ENCODE results near the gene MUS81. TPM values are rescaled to one million over a fixed set of nuclear protein-coding genes. Genes with fewer than 3 reads are reported as not detected.

MUS81 gene
- total RNA-seq, 2 donors from 2014 or later = 64.3 to 68.6 TPM

- no peak overlapping the region for H3K4me3 ChIP-seq
- no peaks in the 10 kb centered on the region for H3K4me1 ChIP-seq (replicated peaks)
- DNase-seq (ENCODE audit: low spot score) = no peak
- no peak for TF ChIP-seq POLR2AphosphoS5 (IDR thresholded peaks at IDR 0.05)
- no peak for TF ChIP-seq POLR2A (IDR thresholded peaks at IDR 0.05)
- TF ChIP-seq, protein P1, sequence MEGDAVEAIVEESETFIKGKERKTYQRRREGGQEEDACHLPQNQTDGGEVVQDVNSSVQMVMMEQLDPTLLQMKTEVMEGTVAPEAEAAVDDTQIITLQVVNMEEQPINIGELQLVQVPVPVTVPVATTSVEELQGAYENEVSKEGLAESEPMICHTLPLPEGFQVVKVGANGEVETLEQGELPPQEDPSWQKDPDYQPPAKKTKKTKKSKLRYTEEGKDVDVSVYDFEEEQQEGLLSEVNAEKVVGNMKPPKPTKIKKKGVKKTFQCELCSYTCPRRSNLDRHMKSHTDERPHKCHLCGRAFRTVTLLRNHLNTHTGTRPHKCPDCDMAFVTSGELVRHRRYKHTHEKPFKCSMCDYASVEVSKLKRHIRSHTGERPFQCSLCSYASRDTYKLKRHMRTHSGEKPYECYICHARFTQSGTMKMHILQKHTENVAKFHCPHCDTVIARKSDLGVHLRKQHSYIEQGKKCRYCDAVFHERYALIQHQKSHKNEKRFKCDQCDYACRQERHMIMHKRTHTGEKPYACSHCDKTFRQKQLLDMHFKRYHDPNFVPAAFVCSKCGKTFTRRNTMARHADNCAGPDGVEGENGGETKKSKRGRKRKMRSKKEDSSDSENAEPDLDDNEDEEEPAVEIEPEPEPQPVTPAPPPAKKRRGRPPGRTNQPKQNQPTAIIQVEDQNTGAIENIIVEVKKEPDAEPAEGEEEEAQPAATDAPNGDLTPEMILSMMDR (IDR thresholded peaks at IDR 0.05) = no peak
- H3K27ac ChIP-seq = no peak overlapping the region
- H3K27me3 ChIP-seq (replicated peaks; ENCODE audit: insufficient read depth) = no peaks in the 10 kb centered on the region
- no peaks in the 10 kb centered on the region for H3K9me3 ChIP-seq
- intact Hi-C loops (cut with DNase I) = loop anchor here (5.0 kb wide), 1 partner anchor 179 kb away; the partner anchor contains the start of gene SIPA1
- no peaks in the 10 kb centered on the region for H3K36me3 ChIP-seq
- 93% methylated on average over 3 of the region's 3 CpGs for WGBS
Measured at GRCh38 chr11:65816696-65817095, 43.5 kb upstream of the MUS81 start.

DNA sequence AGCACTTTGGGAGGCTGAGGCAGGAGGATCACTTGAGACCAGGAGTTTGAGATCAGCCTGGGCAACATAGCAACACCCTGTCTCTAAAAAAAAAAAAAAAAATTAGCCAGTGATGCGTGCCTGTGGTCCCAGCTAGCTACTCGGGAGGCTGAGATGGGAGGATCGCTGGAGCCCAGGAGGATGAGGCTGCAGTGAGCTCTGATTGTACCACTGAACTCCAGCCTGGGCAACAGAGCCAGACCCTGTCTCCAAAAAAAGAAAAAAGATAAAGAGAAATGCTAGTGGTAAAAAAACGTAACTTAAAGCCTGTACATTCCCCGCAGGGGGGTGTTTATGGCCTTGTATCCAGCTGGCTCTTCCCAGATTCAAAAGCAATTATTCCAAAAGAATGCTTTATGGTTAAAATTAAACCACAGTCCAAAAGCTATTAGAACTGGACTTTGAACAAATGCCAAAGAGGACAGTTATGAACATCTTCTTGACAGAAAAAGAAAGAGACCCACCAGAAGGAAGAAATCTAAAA, 42.9 kb upstream of the MUS81 start:
- intact Hi-C loops (cut with DNase I) = loop anchor here (5.0 kb wide), 1 partner anchor 180 kb away; the partner anchor contains the start of gene SIPA1
- TF ChIP-seq, protein P1 (IDR thresholded peaks at IDR 0.05) = no peak
- TF ChIP-seq POLR2AphosphoS5 (IDR thresholded peaks at IDR 0.05) (no peak), POLR2A (IDR thresholded peaks at IDR 0.05) (no peak)
- Histone ChIP-seq H3K36me3 (no peaks in the 10 kb centered on the region), H3K27ac (peak overlapping the region; percentile 52 to 76), H3K27me3 (replicated peaks; ENCODE audit: insufficient read depth) (no peaks in the 10 kb centered on the region), H3K9me3 (no peaks in the 10 kb centered on the region), H3K4me1 (replicated peaks) (no peaks in the 10 kb centered on the region), H3K4me3 (peak overlapping the region; percentile 51 to 56)
- DNase-seq (ENCODE audit: low spot score) = no peak
- 60% methylated on average over 5 of the region's 5 CpGs for WGBS

DNA sequence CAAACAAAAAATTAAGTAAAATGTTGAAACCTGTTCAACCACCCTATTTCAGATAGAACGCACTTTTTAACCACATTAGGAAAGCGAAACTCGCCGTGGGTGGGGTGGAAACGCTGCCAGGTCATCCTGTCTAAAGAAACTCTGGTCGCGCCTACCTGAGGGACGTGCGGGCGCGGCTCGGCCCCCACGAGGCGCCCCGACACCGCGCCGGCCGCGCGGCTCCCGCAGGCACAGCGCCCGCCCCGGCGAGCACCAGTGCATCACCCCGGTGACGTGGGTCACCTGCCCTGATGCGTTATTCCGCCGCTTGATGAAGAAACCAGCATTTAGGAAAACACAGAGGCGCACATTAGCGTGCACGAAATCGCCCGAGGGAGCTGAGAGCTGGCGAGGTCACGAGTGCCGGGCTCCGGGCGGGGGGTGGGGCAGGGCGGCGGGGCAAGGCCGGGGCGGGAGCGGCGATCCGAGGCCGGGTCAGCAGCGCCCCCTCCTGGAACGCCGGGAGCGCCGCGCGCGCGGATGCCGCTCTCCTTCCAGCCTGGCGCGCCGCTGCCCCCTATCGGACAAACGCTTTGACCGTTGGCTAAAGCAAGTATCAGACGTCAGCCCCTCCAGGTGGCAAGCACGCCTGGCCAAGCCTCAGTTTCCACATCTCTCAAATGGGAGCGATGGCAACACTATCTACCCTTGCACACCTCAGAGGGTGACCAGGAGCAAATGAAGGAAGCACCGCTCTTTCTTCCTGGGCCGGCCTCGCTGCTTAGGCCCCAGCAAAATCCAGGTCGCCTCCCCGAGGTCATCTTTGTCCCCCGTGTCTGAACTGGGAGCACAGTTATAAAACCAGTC, 42.2 kb upstream of the MUS81 start:
- peak overlapping the region; percentile 52 to 76 for H3K27ac ChIP-seq
- intact Hi-C loops (cut with DNase I) = loop anchor here (2.0 to 5.0 kb wide), 3 partner anchors 37 to 181 kb away; partner anchors contain the start of genes AP5B1, KAT5 and SIPA1
- H3K4me1 ChIP-seq (replicated peaks) = no peaks in the 10 kb centered on the region
- no peaks in the 10 kb centered on the region for H3K27me3 ChIP-seq (replicated peaks; ENCODE audit: insufficient read depth)
- DNase-seq (ENCODE audit: low spot score) = peak; percentile 91
- WGBS = 7% methylated on average over 67 of the region's 74 CpGs
- H3K36me3 ChIP-seq = no peaks in the 10 kb centered on the region
- TF ChIP-seq, protein P1 (IDR thresholded peaks at IDR 0.05) = peak; percentile 99 to 100 (median 100)
- TF ChIP-seq POLR2AphosphoS5 (IDR thresholded peaks at IDR 0.05) (peak; percentile 62), POLR2A (IDR thresholded peaks at IDR 0.05) (peak; percentile 18)
- no peaks in the 10 kb centered on the region for H3K9me3 ChIP-seq
- peak overlapping the region; percentile 51 to 56 for H3K4me3 ChIP-seq

GRCh38 chr11:65821107-65821506, 39.1 kb upstream of the MUS81 start:
- no peak overlapping the region for H3K27ac ChIP-seq
- 71% methylated on average over 8 of the region's 8 CpGs for WGBS
- DNase-seq (ENCODE audit: low spot score) = no peak
- TF ChIP-seq POLR2AphosphoS5 (IDR thresholded peaks at IDR 0.05) = no peak
- TF ChIP-seq POLR2A (IDR thresholded peaks at IDR 0.05) = no peak
- TF ChIP-seq, protein P1 (IDR thresholded peaks at IDR 0.05) = no peak
- no peaks in the 10 kb centered on the region for H3K27me3 ChIP-seq (replicated peaks; ENCODE audit: insufficient read depth)
- H3K9me3 ChIP-seq = no peaks in the 10 kb centered on the region
- no peak overlapping the region for H3K4me3 ChIP-seq
- intact Hi-C loops (cut with DNase I) = no loop called here
- H3K36me3 ChIP-seq = no peaks in the 10 kb centered on the region
- no peaks in the 10 kb centered on the region for H3K4me1 ChIP-seq (replicated peaks)
